ENCODE results near the gene GOSR1. TPM values are rescaled to one million over a fixed set of nuclear protein-coding genes. Genes with fewer than 3 reads are reported as not detected.
A peak's percentile ranks its signal among the peaks of the same experiment; 100 is the strongest.
"Not testable (repeated sequence)": the region's sequence is repeated elsewhere in the genome, so short reads cannot be mapped to it uniquely, and the experiment has no call there.

Gene GOSR1
- total and polyA plus RNA-seq, 2 donors (not counting 3 experiments of a cell fraction or from before 2014, with no cell fraction given) = 13.8 to 41.0 TPM

- dilution Hi-C loops (cut with MboI; ENCODE audit: extremely low pct_ligation_motif_present, low sequenced_read_pairs) (no loop called here), intact Hi-C loops (cut with micrococcal nuclease) (no loop called here)
- ChIA-PET CTCF (interaction anchor here (1.0 to 2.2 kb wide), 5 partner anchors 12 to 189 kb away, joined by 3 to 5 read pairs (median 3); no protein-coding TSS in a partner anchor), POLR2A (no interaction called here)
- Histone ChIP-seq H3K4me3 (replicated peaks in 1 of 3; ENCODE audit: insufficient read depth in 1 of 3, low read depth in 1 of 3, low read length in 3 of 3) (no peak overlapping the region), H3K79me2 (ENCODE audit: control insufficient read depth, insufficient read depth, low read length) (no peaks in the 10 kb centered on the region), H3K9me3 (replicated peaks; ENCODE audit: control insufficient read depth, insufficient read depth, low read length) (no peaks in the 10 kb centered on the region), H4K20me1 (replicated peaks; ENCODE audit: control insufficient read depth, extremely low read depth, insufficient read depth, low read length) (no peaks in the 10 kb centered on the region), H3K9me1 (replicated peaks; ENCODE audit: control insufficient read depth, extremely low read depth, insufficient read depth, low read length) (no peaks in the 10 kb centered on the region), H3K27me3 (ENCODE audit: control insufficient read depth in 2 of 2, insufficient read depth in 2 of 2, low read length in 2 of 2) (no peaks in the 10 kb centered on the region), H3K27ac (ENCODE audit: insufficient read depth, low read depth, low read length) (no peak overlapping the region), H3K4me1 (ENCODE audit: control insufficient read depth, extremely low read depth, insufficient read depth, low read length) (peaks cover 13% of the 10 kb centered on the region), H3K4me2 (ENCODE audit: insufficient read depth, low read length) (no peak overlapping the region), H3K36me3 (ENCODE audit: control insufficient read depth in 2 of 2, extremely low read depth in 1 of 2, insufficient read depth in 2 of 2, low read length in 2 of 2) (peaks cover 3 to 10% of the 10 kb centered on the region in 2 experiments), H2AFZ (ENCODE audit: low read depth, low read length) (no peak overlapping the region), H3K9ac (replicated peaks; ENCODE audit: extremely low read depth, insufficient read depth, low read length) (no peak overlapping the region)
- no TSS peak for BruUV-seq (replicated peaks)
- DNase-seq (ENCODE audit: low read depth, low spot score) (peak; percentile 69), FAIRE-seq (peak; percentile 59)
- TF ChIP-seq CTCF (IDR thresholded peaks at IDR 0.05; ENCODE audit: extremely low read depth in 1 of 2, insufficient read depth in 1 of 2, low read depth in 1 of 2, low read length in 2 of 2) (no peak), MAX (IDR thresholded peaks at IDR 0.05; ENCODE audit: insufficient read depth, insufficient read length) (no peak), POLR2AphosphoS5 (IDR thresholded peaks at IDR 0.05; ENCODE audit: insufficient read depth, low read depth, low read length) (no peak), JUN (IDR thresholded peaks at IDR 0.05; ENCODE audit: borderline replicate concordance, insufficient read depth, insufficient read length, low read depth) (no peak)
Measured at GRCh38 chr17:30526401-30526800, 49.2 kb downstream of the GOSR1 start.

GRCh38 chr17:30528701-30529100 is 51.5 kb downstream of the GOSR1 start:
- H3K79me2 ChIP-seq (ENCODE audit: control insufficient read depth, insufficient read depth, low read length); H3K4me2 ChIP-seq (ENCODE audit: insufficient read depth, low read length); FAIRE-seq; BruUV-seq (replicated peaks); H2AFZ ChIP-seq (ENCODE audit: low read depth, low read length); H3K4me3 ChIP-seq (replicated peaks in 1 of 3; ENCODE audit: insufficient read depth in 1 of 3, low read depth in 1 of 3, low read length in 3 of 3); H3K27me3 ChIP-seq (ENCODE audit: control insufficient read depth in 2 of 2, insufficient read depth in 2 of 2, low read length in 2 of 2); H3K9me1 ChIP-seq (replicated peaks; ENCODE audit: control insufficient read depth, extremely low read depth, insufficient read depth, low read length); H3K9ac ChIP-seq (replicated peaks; ENCODE audit: extremely low read depth, insufficient read depth, low read length); H3K27ac ChIP-seq (ENCODE audit: insufficient read depth, low read depth, low read length); intact Hi-C loops (cut with micrococcal nuclease); DNase-seq (ENCODE audit: low read depth, low spot score); H3K9me3 ChIP-seq (replicated peaks; ENCODE audit: control insufficient read depth, insufficient read depth, low read length); dilution Hi-C loops (cut with MboI; ENCODE audit: extremely low pct_ligation_motif_present, low sequenced_read_pairs); POLR2A ChIA-PET; H4K20me1 ChIP-seq (replicated peaks; ENCODE audit: control insufficient read depth, extremely low read depth, insufficient read depth, low read length); H3K36me3 ChIP-seq (ENCODE audit: control insufficient read depth in 2 of 2, extremely low read depth in 1 of 2, insufficient read depth in 2 of 2, low read length in 2 of 2): not testable (repeated sequence)
- peaks cover 13% of the 10 kb centered on the region for H3K4me1 ChIP-seq (ENCODE audit: control insufficient read depth, extremely low read depth, insufficient read depth, low read length)
- CTCF ChIA-PET = interaction anchor here (0.6 kb wide), 1 partner anchor 16 kb away, joined by 3 read pairs; no protein-coding TSS in a partner anchor
